ENCODE results near the gene SORCS2.

DNA sequence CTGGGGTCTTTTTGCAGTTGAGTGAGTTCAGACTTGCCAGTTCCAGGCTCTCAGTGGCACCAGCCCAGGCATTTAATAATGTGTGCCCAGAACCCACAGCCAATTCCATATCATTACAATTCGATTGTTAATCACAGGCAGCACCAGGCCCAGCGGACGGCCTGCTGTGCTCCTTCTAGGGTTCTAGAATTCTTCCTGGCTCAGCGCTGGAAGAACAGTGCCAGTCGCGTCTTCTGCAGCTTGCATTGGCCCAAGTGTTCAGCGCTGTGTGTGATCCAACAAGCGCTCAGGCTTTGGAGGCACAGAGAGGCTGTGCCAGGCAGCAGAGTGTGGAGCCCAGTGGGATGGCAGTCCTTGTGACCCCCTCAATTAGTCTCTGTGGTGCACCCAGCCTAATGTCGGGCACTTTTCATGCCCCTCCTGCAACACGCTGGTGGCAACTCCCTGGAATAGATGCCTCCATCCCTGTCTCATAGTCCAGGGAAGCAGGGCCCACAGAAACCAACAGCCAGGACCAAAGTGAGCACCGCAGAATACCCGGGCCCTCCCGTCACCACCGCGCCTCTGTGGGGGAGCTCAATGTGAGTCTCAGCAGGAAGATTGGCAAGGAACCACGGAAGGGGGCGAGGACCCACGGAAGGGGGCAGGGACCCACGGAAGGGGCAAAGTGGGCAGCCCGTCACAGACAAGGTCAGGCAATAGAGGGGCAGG is 554.2 kb downstream of the SORCS2 start:
- TF ChIP-seq, protein P1, sequence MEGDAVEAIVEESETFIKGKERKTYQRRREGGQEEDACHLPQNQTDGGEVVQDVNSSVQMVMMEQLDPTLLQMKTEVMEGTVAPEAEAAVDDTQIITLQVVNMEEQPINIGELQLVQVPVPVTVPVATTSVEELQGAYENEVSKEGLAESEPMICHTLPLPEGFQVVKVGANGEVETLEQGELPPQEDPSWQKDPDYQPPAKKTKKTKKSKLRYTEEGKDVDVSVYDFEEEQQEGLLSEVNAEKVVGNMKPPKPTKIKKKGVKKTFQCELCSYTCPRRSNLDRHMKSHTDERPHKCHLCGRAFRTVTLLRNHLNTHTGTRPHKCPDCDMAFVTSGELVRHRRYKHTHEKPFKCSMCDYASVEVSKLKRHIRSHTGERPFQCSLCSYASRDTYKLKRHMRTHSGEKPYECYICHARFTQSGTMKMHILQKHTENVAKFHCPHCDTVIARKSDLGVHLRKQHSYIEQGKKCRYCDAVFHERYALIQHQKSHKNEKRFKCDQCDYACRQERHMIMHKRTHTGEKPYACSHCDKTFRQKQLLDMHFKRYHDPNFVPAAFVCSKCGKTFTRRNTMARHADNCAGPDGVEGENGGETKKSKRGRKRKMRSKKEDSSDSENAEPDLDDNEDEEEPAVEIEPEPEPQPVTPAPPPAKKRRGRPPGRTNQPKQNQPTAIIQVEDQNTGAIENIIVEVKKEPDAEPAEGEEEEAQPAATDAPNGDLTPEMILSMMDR (IDR thresholded peaks at IDR 0.05), result no peak
- no peak for TF ChIP-seq EZH2 (IDR thresholded peaks at IDR 0.05)

Measured in neural progenitor cell (in vitro differentiated cells).